Measurements from ENCODE around the gene RCN1.
A peak's percentile ranks its signal among the peaks of the same experiment; 100 is the strongest.
"Not testable (repeated sequence)": the region's sequence is repeated elsewhere in the genome, so short reads cannot be mapped to it uniquely, and the experiment has no call there.

RCN1 gene

GRCh38 chr11:32090545-32091370 lies at the start of gene RCN1:
RCN1 (plus strand) TSS chr11:32091074; CDS start chr11:32091197, 123 bp downstream.
- peak; percentile 71 for FAIRE-seq
- DNase-seq (ENCODE audit: low spot score): peak; percentile 82

- no peak for FAIRE-seq
- no peak for DNase-seq (ENCODE audit: low spot score)
Observed at GRCh38 chr11:32043737-32044136, 47.1 kb upstream of the RCN1 start.

- DNase-seq (ENCODE audit: low spot score) (no peak), FAIRE-seq (no peak)
Observed at GRCh38 chr11:32044158-32044863, 46.6 kb upstream of the RCN1 start.

GRCh38 chr11:32045456-32045855 lies 45.4 kb upstream of the RCN1 start:
- no peak for DNase-seq (ENCODE audit: low spot score)

GRCh38 chr11:32050264-32050663 lies 40.6 kb upstream of the RCN1 start:
- FAIRE-seq: no peak
- DNase-seq (ENCODE audit: low spot score): no peak

More at GRCh38 chr11:32045456-32045855, 45.4 kb upstream of the RCN1 start:
- FAIRE-seq: no peak

- DNase-seq (ENCODE audit: low spot score) (peak; percentile 50), FAIRE-seq (no peak)
Observed at GRCh38 chr11:32052215-32052614, 38.7 kb upstream of the RCN1 start.

GRCh38 chr11:32053151-32053888 lies 37.6 kb upstream of the RCN1 start:
- DNase-seq (ENCODE audit: low spot score) (no peak), FAIRE-seq (no peak)

- DNase-seq (ENCODE audit: low spot score) (no peak), FAIRE-seq (no peak)
Observed at GRCh38 chr11:32055861-32056260, 35.0 kb upstream of the RCN1 start.

- DNase-seq (ENCODE audit: low spot score): peak; percentile 35
Observed at GRCh38 chr11:32056438-32056837, 34.4 kb upstream of the RCN1 start.

GRCh38 chr11:32059686-32060462 lies 31.0 kb upstream of the RCN1 start:
- FAIRE-seq: no peak
- no peak for DNase-seq (ENCODE audit: low spot score)

More at GRCh38 chr11:32056438-32056837, 34.4 kb upstream of the RCN1 start:
- no peak for FAIRE-seq

- no peak for FAIRE-seq
- no peak for DNase-seq (ENCODE audit: low spot score)
Observed at GRCh38 chr11:32062540-32062939, 28.3 kb upstream of the RCN1 start.

- DNase-seq (ENCODE audit: low spot score); FAIRE-seq: not testable (repeated sequence)
Observed at GRCh38 chr11:32063031-32063430, 27.8 kb upstream of the RCN1 start.

GRCh38 chr11:32065865-32066629 lies 24.8 kb upstream of the RCN1 start:
- DNase-seq (ENCODE audit: low spot score) (no peak), FAIRE-seq (no peak)

- no peak for FAIRE-seq
- no peak for DNase-seq (ENCODE audit: low spot score)
Observed at GRCh38 chr11:32068134-32068870, 22.6 kb upstream of the RCN1 start.

GRCh38 chr11:32069361-32070058 lies 21.4 kb upstream of the RCN1 start:
- no peak for FAIRE-seq

GRCh38 chr11:32070692-32071091 lies 20.2 kb upstream of the RCN1 start:
- FAIRE-seq (no peak), DNase-seq (ENCODE audit: low spot score) (no peak)

More at GRCh38 chr11:32069361-32070058, 21.4 kb upstream of the RCN1 start:
- no peak for DNase-seq (ENCODE audit: low spot score)

GRCh38 chr11:32071811-32072210 lies 19.1 kb upstream of the RCN1 start:
- no peak for FAIRE-seq

GRCh38 chr11:32072872-32073643 lies 17.8 kb upstream of the RCN1 start:
- FAIRE-seq (no peak), DNase-seq (ENCODE audit: low spot score) (no peak)

More at GRCh38 chr11:32071811-32072210, 19.1 kb upstream of the RCN1 start:
- peak; percentile 65 for DNase-seq (ENCODE audit: low spot score)
